ENCODE data around the gene SETD4.

The SETD4 gene

DNA sequence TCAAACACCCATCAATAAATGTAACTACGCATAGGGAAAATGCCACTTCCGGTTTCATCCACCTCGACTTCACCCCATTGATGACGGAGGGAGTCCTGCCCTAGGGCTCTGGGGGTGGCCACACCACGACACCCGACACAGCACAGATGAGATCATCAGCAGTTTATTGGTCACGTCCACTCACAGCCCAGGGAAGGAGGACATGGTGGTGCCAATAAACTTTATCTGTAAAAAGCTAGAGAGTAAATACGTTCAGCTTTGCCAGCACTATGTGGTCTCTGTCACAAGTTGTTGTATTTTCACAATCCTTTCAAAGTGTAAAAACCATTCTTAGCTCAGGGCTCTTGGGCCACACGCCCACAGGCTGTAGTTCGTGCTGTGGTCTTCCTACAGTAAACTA lies 16.3 kb downstream of the SETD4 start:
- no peak for DNase-seq

DNA sequence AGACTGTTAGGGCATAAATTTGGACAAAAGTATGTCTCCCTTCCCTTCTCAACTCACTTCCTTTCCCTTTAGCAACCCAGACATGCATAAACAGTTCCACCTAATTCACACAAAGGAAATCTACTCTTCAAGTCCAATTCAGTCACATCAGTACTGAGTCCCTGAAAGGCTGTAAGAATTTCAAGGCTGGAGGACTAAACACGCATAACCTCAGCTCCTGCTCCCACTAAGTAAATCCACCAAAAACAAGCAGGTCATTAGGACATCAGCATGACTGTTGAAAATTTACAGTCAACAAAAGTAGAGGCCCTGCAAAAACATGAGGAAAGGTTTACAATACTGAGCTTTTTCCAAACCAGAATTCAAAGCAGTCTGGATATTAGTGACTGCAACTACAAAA lies 18.4 kb downstream of the SETD4 start:
- DNase-seq, result no peak

- no peak for DNase-seq
These were observed 19.9 kb downstream of the SETD4 start for GRCh38 chr21:36040389-36040788.

- no peak for DNase-seq
These were observed 20.5 kb downstream of the SETD4 start for GRCh38 chr21:36039861-36040260.

DNA sequence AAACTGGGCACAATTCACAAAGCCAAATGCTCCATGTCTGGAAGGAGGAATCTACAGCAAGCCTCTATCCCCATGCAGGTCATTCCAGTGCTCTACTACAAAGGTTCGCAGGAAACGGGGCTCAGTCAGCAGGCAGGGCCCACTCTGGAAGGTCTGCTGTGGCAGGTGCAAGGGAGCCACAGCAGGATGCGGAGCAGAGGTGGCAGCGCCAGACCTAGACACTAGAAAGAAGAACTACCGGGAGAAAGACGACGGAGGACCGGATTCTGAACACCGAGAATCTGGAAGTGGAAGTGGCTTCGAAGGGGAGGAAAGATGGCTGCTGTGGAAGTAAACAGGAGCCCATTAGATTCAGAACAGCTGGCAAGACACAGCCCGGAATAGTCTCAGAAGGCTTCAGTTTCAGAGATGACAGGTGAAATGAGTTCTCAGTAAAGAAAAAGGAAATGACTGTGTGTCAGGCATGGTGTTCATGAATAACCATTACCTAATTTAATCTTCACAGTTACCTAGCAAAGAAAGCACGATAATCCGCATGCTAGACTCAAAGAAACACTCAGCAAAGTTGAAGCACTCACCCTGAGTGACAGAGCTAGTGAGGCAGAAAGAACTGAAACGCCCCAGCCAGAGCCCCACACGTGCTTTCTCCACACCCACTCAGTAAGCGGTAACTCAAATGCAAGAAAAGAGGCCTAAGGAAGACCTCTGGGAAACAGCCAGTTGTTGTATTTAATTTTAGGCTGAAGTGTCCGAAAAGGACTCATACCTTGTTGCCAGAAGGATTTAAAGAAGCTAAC lies 21.4 kb downstream of the SETD4 start:
- DNase-seq, result no peak

GRCh38 chr21:36035381-36035791 lies 24.9 kb downstream of the SETD4 start:
- no peak for DNase-seq

- DNase-seq, result no peak
These were observed 26.0 kb downstream of the SETD4 start for GRCh38 chr21:36034211-36034913.

GRCh38 chr21:36032647-36033406 lies 27.5 kb downstream of the SETD4 start:
- no peak for DNase-seq

DNA sequence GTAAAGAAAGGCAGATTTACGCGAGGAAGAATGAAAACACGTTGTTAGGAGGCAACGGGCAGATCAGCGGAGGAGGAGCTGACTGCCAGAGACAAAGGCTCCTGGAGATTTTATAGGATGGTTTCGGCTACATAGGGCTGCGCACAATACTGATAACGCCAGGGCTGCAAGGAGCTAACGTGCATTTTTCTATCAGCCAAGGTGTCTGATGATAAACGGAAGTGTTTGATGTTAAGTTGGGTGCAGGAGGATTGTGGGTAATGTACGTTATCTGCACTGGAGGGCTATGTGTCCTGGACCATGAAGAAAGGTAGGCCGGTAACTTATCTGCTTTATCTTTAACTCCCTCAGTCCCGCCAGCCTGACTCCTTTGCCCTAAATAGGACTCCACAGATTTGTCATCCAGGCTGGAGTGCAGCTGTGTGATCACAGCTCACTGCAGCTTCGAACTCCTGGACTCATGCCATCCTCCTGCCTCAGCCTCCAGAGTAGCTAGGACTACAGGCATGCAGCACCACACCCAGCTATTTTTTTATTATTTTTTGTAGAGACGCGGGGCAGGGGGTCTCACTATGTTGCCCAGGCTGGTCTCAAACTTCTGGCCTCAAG lies 29.6 kb downstream of the SETD4 start:
- no peak for DNase-seq

GRCh38 chr21:36029309-36029708 lies 31.0 kb downstream of the SETD4 start:
- DNase-seq, result no peak

- DNase-seq, result peak; percentile 86
These were observed 31.9 kb downstream of the SETD4 start for GRCh38 chr21:36028127-36029069.

GRCh38 chr21:36027347-36027746 lies 33.0 kb downstream of the SETD4 start:
- no peak for DNase-seq

DNA sequence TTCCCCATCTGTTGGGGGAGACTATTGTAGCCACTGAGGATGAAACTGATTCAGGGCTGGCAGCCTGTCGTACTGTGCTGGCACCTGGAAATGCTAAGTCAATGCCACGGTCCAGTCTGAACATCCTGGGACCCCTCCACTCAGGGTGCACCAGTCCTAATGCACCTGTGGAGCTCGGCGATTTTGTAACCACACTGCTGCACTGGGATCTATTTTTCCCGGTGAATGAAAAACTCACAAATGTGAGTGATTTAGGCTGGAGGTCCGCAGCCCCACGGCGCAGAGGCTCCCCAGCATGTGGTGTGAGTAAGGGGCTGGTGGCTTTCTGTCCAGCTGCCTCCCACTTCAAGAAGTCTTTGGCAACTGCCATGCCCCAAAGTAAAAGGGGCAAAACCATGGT lies 35.5 kb downstream of the SETD4 start:
- no peak for DNase-seq

- DNase-seq, result no peak
These were observed 37.2 kb downstream of the SETD4 start for GRCh38 chr21:36023092-36023480.

DNA sequence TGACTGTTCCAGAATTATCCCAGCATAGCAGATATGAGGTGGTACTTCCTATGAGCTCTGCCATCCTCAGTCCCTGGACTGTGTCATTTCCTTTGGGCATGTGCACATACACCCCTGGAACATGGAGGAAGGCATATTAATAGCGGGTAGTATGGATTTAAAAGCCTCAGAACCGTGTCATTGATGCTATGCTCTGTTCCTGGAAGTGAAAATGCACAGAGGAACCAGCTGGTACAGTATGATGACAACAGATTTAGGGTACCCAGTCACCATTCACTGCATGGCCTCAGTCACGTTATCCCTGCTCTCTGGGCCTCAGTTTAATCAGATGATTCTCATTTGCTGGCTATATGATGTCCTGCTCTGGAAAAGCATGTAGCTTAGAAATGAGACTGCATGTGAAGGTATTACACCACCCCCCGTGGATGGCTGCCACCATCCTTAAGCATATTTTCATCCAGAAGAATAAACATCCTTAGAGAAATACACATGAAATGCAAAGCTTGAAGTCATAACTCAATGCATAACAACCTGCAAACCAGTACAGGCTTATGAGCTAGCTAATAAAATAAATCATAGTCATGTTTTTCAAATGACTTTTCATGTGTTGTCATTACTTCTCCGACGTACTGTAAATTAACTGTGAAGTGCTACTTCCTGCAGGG lies 37.8 kb downstream of the SETD4 start:
- no peak for DNase-seq

DNA sequence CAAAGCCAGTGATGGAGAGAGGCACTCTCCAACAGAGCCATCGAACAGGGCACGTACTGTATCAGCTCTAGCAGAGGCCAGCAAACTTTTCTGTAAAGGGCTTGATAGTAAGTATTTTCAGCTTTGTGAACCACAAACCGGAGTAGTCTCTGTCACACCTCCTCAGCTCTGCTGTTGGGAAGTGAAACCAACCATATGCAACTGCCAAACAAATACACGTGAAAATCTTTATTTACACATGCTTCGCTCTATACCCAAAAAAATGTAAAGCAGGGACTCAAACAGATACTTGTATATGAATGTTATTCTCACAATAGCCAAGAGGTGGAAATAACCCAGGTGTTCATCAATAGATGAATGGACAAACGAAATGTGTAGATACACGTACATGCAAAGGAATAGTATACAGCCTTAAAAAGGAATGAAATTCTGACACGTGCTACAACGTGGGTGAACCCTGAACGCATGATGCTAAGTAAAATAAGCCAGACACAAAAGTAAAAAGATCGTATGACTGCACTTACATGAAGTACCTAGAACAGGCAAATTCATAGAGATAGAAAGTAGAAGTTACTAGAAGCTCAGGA lies 39.0 kb downstream of the SETD4 start:
- DNase-seq, result no peak

- DNase-seq, result no peak
These were observed 45.3 kb downstream of the SETD4 start for GRCh38 chr21:36015045-36015444.

DNA sequence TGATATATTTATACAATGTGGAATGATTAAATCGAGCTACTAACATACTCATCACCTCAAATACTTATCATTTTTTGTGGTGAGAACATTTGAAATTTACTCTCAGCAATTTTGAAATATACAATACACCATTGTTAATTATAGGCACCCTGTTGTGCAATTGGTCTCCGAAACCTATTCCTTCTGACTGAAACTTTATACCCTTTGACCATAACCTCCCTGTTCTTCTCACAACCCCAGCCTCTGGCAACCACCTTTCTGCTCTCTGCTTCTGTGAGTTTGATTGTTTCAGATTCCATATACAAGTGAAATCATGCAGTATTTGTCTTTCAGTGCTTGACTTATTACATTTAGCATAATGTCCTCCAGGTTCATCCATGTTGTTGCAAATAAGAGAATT lies 49.5 kb downstream of the SETD4 start:
- no peak for DNase-seq

- DNase-seq, result no peak
These were observed 51.8 kb downstream of the SETD4 start for GRCh38 chr21:36008505-36008904.

- no peak for DNase-seq
These were observed 54.4 kb downstream of the SETD4 start for GRCh38 chr21:36005879-36006400.

DNA sequence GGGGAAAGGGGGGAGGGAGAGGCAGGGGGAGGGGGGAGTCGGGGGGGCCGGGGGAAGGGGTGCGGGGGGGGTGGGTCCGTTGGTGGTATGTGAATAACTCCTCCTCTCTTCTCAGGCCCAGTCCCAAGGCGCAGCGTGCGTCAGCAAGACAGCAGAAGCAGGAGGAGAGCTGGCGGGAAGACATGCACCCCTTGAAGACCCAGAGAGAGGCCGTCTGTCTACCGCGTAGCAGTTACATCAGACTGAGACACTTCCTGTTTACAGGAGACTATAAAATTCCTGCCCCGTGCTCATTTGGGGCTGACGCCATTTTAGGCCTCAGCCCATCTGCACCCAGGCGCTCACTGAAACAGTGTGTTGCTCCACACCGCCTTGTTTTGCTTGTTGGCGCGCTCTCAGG lies 55.3 kb downstream of the SETD4 start:
- no peak for DNase-seq
